ENCODE results near the gene SLC16A11.

The SLC16A11 gene

GRCh38 chr17:7025245-7025644 lies 18.6 kb downstream of the SLC16A11 start:
- DNase-seq (ENCODE audit: low spot score): no peak

DNA sequence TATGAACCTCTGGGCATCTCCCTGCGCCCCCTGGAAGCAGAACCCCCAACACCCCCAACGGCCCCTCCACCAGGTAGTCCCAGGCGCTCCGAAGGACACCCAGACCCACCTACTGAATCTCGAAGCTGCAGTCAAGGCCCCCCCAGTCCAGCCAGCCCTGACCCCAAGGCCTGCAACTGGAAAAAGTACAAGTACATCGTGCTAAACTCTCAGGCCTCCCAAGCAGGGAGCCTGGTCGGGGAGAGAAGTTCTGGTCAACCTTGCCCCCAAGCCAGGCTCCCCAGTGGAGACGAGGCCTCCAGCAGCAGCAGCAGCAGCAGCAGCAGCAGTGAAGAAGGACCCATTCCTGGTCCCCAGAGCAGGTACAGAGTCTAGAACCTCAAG lies 19.5 kb downstream of the SLC16A11 start:
- DNase-seq (ENCODE audit: low spot score): no peak

DNA sequence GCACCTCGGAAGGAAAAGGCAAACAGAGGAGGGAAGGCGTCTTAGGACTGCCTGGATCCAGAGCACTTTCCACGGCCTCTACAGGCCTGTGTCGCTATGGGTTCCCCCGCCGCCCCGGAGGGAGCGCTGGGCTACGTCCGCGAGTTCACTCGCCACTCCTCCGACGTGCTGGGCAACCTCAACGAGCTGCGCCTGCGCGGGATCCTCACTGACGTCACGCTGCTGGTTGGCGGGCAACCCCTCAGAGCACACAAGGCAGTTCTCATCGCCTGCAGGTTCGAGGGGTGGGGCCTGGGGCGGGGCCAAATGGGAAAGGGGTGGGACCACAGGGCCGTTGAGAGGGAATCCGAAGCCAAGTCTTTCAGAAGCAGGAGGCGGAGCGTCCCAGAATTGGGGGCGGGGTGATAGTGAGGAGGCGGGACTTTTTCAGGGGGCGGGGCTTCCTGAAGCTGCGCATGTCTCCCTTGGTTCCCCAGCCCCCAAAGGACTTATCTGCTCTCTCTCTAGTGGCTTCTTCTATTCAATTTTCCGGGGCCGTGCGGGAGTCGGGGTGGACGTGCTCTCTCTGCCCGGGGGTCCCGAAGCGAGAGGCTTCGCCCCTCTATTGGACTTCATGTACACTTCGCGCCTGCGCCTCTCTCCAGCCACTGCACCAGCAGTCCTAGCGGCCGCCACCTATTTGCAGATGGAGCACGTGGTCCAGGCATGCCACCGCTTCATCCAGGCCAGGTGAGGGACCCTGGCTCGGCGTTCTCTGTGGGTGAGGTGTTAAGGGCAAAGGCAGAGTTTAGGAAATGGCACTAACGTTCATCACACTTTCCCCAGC lies 20.1 kb downstream of the SLC16A11 start:
- DNase-seq (ENCODE audit: low spot score): peak; percentile 85

DNA sequence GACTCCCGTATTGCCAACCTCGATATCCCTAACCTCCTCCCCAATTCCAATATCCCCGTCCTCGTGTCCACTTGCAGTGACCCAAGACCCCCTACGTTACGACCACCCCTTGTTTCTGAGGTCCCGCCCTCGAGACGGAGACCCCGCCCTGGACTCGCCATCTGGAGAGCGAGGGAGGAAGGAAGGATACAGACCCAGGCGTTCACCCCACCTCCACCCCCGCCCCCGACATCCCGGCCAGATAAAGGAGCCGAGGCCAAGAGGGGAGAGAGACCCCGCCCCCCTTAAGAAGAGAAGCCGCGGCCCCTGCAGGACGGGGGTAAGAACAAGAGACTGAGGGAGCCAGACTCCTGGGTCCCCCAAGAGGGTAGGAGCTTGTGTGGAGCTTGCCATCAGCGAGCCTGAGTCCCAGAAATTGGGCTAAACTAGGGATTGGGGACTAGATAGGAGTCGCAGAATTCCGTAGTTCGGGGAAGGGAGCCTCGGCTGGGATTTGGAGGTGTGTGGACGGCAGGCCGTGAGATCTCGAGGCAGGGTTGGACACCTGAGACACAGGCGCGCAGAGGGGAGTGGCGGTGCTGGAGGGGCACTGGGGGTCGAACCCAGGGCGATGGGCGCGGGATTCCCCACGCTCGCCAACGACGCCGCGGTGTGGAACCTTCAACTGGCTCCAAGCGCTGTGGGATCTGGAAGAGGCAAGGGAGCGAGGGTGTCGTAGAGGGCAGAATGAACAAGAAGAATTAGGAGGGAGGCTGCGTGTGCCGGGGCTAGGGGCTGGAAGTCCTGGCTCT lies 20.9 kb downstream of the SLC16A11 start, which contains the start of gene BCL6B:
TSS of gene BCL6B (plus strand) at position 270 of the 791 bp plus-strand sequence. CDS start 622 bp downstream, outside the sequence.
- DNase-seq (ENCODE audit: low spot score): no peak

DNA sequence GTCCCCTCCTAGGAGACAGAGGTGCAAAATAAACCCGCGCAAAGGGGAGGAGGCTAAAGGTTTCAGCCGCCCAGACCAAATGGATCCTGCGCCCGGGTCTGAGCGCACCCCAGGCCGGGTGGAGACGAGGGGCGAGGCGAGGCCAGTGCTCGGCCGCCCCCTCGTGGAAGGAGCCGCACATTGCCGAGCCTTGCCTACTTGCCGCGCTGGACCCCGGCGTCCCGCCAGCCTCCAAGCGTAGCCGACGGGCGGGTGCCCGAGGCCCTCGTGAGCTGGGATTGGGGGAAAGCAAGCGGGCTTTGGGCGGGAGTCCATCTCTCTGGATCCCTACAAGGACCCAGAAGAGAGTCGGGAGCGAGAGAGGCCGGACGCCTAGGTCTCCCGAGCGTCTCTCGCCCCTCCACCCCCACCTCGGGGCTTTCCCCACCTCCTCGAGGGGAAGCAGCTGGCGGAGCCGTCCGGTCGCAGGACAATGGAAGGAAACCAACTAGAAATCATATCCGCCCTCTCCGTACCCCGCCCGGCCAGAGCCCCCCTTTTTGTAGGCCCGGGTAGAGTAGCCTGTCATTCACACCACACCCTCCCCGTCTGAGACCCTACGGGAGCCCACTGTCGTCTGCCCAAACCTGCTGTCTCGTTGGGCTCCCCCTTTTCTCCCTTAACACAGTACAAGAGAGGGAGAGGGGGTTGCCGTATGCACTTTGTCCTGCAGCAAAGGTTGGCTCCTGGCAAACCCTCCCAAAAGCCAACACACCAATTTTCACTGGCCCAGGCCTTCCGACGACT lies 21.7 kb downstream of the SLC16A11 start:
- DNase-seq (ENCODE audit: low spot score): peak; percentile 94

- no peak for DNase-seq (ENCODE audit: low spot score)
These were observed 22.8 kb downstream of the SLC16A11 start for GRCh38 chr17:7020894-7021664.

GRCh38 chr17:7019839-7020519 lies 23.9 kb downstream of the SLC16A11 start:
- DNase-seq (ENCODE audit: low spot score): peak; percentile 75

DNA sequence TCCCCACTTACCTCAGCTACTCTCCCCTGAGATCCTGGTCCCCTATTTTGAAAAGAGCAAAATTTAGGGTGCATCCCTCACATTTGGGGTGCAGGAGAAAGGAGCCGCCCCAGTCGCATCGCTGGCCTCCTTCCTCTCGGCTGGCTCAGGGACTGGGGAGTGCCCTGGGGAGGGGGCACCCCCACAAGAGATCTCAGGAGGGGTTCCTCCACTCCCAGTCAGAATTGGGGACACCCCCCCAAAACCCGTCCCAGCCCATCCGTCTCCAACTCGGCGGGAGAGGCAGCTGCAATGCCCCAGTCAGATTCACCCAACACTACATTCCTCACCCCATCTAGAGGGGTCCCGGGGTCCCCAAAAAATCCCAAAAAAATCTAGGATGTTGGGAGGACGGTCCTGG lies 24.5 kb downstream of the SLC16A11 start:
- DNase-seq (ENCODE audit: low spot score): no peak

GRCh38 chr17:7018331-7018964 lies 25.4 kb downstream of the SLC16A11 start:
- peak; percentile 59 for DNase-seq (ENCODE audit: low spot score)

- DNase-seq (ENCODE audit: low spot score): no peak
These were observed 26.1 kb downstream of the SLC16A11 start for GRCh38 chr17:7017827-7018200.

DNA sequence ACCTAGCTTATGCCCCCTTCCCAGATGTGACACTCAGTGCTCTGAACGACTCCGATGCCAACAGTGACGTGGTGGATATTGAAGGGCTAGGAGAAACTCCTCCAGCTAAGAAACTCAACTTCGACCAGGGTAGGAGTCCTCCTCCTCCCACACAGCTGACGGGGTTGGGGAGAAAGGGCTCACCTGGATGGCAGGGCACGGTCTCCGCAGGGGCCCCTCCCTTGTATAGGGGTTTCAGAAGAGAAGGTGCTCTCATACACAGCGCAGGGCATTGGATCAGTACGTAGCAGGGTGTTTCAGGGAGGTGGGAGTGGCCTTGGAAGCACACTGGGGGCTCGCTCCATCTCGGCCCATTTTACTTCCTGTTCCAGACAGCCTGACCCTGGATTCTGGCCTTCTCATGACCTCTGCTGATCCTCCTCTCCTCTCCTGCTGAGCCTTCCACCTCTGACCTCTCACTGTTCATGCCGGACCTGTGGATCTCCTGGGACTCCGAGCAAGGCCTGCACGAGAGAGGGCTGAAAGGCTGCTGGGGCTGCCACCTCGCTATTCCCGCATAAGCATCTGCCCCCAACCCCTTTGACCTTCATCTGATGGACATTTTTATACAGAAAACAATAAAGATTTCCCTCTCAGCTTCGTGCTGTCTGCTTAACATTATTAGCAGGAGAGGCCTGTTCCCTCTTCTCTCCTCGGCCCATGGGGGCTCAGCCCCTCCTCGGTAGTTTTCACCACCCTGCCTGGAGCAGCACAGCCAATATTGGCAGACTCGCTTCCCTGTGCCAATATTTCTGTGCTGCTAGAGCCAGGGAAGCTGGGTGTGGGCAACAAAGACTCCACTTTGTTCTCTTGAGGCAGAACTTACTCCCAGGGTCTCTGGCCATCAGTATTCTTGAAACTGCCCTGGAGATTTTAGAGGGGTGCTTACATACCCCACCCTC lies 26.7 kb downstream of the SLC16A11 start:
- DNase-seq (ENCODE audit: low spot score): no peak

DNA sequence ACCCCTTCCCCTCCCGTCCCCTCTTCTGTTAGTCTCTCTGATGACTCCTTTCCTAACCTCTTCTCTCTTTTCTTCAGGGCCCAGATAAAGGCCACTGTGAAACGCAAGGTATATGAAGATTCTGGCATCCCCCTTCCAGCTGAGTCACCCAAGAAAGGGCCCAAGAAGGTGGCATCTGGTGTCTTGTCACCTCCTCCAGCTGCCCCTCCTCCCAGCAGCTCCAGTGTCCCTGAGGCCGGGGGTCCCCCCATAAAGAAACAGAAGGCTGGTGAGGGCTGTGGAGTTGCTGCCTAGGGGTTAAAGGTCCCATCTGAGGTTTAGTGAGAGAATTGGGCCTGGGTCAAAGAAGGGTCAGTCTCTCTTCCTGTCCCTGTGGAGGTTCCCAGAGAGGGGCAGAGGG lies 27.5 kb downstream of the SLC16A11 start:
- DNase-seq (ENCODE audit: low spot score): no peak

GRCh38 chr17:7014995-7015958 lies 28.6 kb downstream of the SLC16A11 start:
- peak; percentile 66 for DNase-seq (ENCODE audit: low spot score)

- DNase-seq (ENCODE audit: low spot score): peak; percentile 97
These were observed 29.5 kb downstream of the SLC16A11 start for GRCh38 chr17:7014261-7014994.

GRCh38 chr17:7011942-7012254 lies 32.0 kb downstream of the SLC16A11 start:
- no peak for DNase-seq (ENCODE audit: low spot score)

GRCh38 chr17:7011415-7011814 lies 32.5 kb downstream of the SLC16A11 start:
- DNase-seq (ENCODE audit: low spot score): no peak

GRCh38 chr17:7010523-7010922 lies 33.4 kb downstream of the SLC16A11 start:
- no peak for DNase-seq (ENCODE audit: low spot score)

- no peak for DNase-seq (ENCODE audit: low spot score)
These were observed 36.7 kb downstream of the SLC16A11 start for GRCh38 chr17:7007143-7007542.
